ENCODE results near the gene RNASE9. TPM values are rescaled to one million over a fixed set of nuclear protein-coding genes. Genes with fewer than 3 reads are reported as not detected.
"Not testable (repeated sequence)": the region's sequence is repeated elsewhere in the genome, so short reads cannot be mapped to it uniquely, and the experiment has no call there.

Gene RNASE9
- total and polyA plus RNA-seq, 2 donors (not counting 1 experiment from before 2014, with no cell fraction given), result not detected

DNA sequence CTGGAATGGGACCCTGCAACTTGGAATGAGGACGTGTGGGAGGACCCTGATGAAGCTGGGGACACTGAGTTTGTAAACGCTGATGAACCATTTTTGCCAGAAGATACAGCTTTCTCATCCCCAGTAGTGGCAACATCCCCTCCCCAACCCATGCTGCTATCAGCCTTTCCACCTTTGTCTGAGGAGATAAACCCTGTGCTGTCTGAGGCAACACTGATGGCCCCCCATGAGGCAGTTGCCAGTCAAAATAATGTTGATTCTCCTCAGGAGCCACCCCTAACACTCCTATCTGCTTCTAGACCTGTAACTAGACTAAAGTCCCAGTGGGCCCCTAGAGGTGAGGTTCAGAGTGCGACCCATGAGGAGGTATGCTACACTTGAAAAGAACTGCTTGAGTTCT is 7.5 kb upstream of the RNASE9 start:
- intact Hi-C loops (cut with micrococcal nuclease), result no loop called here

DNA sequence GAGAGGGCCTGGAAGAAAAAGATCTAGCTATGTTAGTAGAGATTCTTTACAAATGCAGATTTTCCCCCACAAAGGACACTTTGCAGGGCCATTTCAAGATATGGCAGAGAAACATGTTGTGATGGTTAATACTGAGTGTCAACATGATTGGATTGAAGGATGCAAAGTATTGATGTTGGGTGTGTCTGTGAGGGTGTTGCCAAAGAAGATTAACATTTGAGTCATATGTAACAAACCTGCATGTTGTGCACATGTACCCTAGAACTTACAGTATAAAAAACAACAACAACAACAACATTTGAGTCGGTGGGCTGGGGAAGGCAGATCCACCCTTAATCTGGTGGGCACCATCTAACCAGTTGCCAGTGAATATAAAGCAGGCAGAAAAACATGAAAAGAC is 6.4 kb upstream of the RNASE9 start:
- H2AFZ ChIP-seq (ENCODE audit: insufficient read depth, low read depth, low read length, poor library complexity, severe bottlenecking); H3K4me2 ChIP-seq (replicated peaks; ENCODE audit: low read depth, low read length, poor library complexity, severe bottlenecking); H3K4me3 ChIP-seq (ENCODE audit: control extremely low read depth in 1 of 5, extremely low read depth in 1 of 5, insufficient read depth in 1 of 5, low read depth in 2 of 5, low read length in 4 of 5); ATAC-seq (ENCODE audit: low read depth); H3K4me1 ChIP-seq (ENCODE audit: control insufficient read depth in 2 of 2, insufficient read depth in 2 of 2, low read length in 2 of 2); H3K4me3 Mint-ChIP-seq; intact Hi-C loops (cut with micrococcal nuclease); H3K79me2 ChIP-seq (ENCODE audit: control insufficient read depth, insufficient read depth, low read length); H3K27ac Mint-ChIP-seq; H3K36me3 ChIP-seq (replicated peaks in 1 of 2; ENCODE audit: control extremely low read depth in 1 of 2, control insufficient read depth in 1 of 2, extremely low read depth in 1 of 2, insufficient read depth in 2 of 2, low read length in 1 of 2); H3K27me3 ChIP-seq (replicated peaks in 1 of 4; ENCODE audit: control extremely low read depth in 1 of 4, control insufficient read depth in 3 of 4, insufficient read depth in 4 of 4, low read length in 3 of 4); H3K27me3 Mint-ChIP-seq; DNase-seq; POLR2A ChIA-PET; H3K4me1 Mint-ChIP-seq; H3K9me3 Mint-ChIP-seq (ENCODE audit: insufficient read depth); CTCF ChIA-PET; H3K9ac ChIP-seq (ENCODE audit: low read length); H4K20me1 ChIP-seq (ENCODE audit: control insufficient read depth, insufficient read depth, low read length, poor library complexity, severe bottlenecking); H3K27ac ChIP-seq (ENCODE audit: low read length in 2 of 2): not testable (repeated sequence)
- 100% methylated on average over 1 of the region's 1 CpG for WGBS (ENCODE audit: insufficient coverage)
- H3K9me3 ChIP-seq (ENCODE audit: control extremely low read depth in 1 of 3, control insufficient read depth in 2 of 3, insufficient read depth in 1 of 3, low read length in 2 of 3), result peaks cover 0 to 12% (median 6%) of the 10 kb centered on the region in 3 donors

More for the DNA sequence above, 7.5 kb upstream of the RNASE9 start:
- H2AFZ ChIP-seq (ENCODE audit: insufficient read depth, low read depth, low read length, poor library complexity, severe bottlenecking), result no peak overlapping the region
- no peaks in the 10 kb centered on the region for H4K20me1 ChIP-seq (ENCODE audit: control insufficient read depth, insufficient read depth, low read length, poor library complexity, severe bottlenecking)
- peaks cover 0 to 12% (median 6%) of the 10 kb centered on the region in 3 donors for H3K9me3 ChIP-seq (ENCODE audit: control extremely low read depth in 1 of 3, control insufficient read depth in 2 of 3, insufficient read depth in 1 of 3, low read length in 2 of 3)
- H3K4me1 ChIP-seq (ENCODE audit: control insufficient read depth in 2 of 2, insufficient read depth in 2 of 2, low read length in 2 of 2), result no peaks in the 10 kb centered on the region
- H3K4me3 ChIP-seq (ENCODE audit: control extremely low read depth in 1 of 5, extremely low read depth in 1 of 5, insufficient read depth in 1 of 5, low read depth in 2 of 5, low read length in 4 of 5), result no peak overlapping the region
- Mint-ChIP-seq H3K4me1 (no peaks in the 10 kb centered on the region), H3K9me3 (ENCODE audit: insufficient read depth) (no peaks in the 10 kb centered on the region), H3K27me3 (peaks cover 3% of the 10 kb centered on the region), H3K27ac (no peak overlapping the region), H3K4me3 (no peak overlapping the region)
- ChIA-PET CTCF (interaction anchor here (1.5 kb wide), 1 partner anchor 38 kb away, joined by 4 read pairs; no protein-coding TSS in a partner anchor), POLR2A (no interaction called here)
- DNase-seq (no peak), ATAC-seq (ENCODE audit: low read depth) (no peak)
- no peaks in the 10 kb centered on the region for H3K36me3 ChIP-seq (replicated peaks in 1 of 2; ENCODE audit: control extremely low read depth in 1 of 2, control insufficient read depth in 1 of 2, extremely low read depth in 1 of 2, insufficient read depth in 2 of 2, low read length in 1 of 2)
- no peaks in the 10 kb centered on the region for H3K79me2 ChIP-seq (ENCODE audit: control insufficient read depth, insufficient read depth, low read length)
- H3K27ac ChIP-seq (ENCODE audit: low read length in 2 of 2), result no peak overlapping the region
- H3K9ac ChIP-seq (ENCODE audit: low read length), result no peak overlapping the region
- no peak overlapping the region for H3K4me2 ChIP-seq (replicated peaks; ENCODE audit: low read depth, low read length, poor library complexity, severe bottlenecking)
- WGBS (ENCODE audit: insufficient coverage), result 100% methylated on average over 1 of the region's 3 CpGs
- TF ChIP-seq, protein P1, sequence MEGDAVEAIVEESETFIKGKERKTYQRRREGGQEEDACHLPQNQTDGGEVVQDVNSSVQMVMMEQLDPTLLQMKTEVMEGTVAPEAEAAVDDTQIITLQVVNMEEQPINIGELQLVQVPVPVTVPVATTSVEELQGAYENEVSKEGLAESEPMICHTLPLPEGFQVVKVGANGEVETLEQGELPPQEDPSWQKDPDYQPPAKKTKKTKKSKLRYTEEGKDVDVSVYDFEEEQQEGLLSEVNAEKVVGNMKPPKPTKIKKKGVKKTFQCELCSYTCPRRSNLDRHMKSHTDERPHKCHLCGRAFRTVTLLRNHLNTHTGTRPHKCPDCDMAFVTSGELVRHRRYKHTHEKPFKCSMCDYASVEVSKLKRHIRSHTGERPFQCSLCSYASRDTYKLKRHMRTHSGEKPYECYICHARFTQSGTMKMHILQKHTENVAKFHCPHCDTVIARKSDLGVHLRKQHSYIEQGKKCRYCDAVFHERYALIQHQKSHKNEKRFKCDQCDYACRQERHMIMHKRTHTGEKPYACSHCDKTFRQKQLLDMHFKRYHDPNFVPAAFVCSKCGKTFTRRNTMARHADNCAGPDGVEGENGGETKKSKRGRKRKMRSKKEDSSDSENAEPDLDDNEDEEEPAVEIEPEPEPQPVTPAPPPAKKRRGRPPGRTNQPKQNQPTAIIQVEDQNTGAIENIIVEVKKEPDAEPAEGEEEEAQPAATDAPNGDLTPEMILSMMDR (IDR thresholded peaks at IDR 0.05), result no peak
- no peak for TF ChIP-seq EZH2 (IDR thresholded peaks at IDR 0.05; ENCODE audit: borderline replicate concordance, insufficient read depth, low read depth, low read length, poor library complexity, severe bottlenecking)
- H3K27me3 ChIP-seq (replicated peaks in 1 of 4; ENCODE audit: control extremely low read depth in 1 of 4, control insufficient read depth in 3 of 4, insufficient read depth in 4 of 4, low read length in 3 of 4), result no peaks in the 10 kb centered on the region
